Cardiac muscle cell (in vitro differentiated cells and primary cell): ENCODE results near the gene ZNF211. TPM values are rescaled to one million over a fixed set of nuclear protein-coding genes. Genes with fewer than 3 reads are reported as not detected.

Experiments used
- DNase-seq, 2 donors: peaks; one replicate each; pipeline versions ENCODE4 v3.0.0 to v3.0.0-alpha.2; 2010 to 2017; ENCODE audit warnings: low read depth in 1 of 2, low spot score in 1 of 2
- H3K27ac ChIP-seq: fragments of 200-600 bp; sonication (generic); 2 replicates; pipeline ENCODE4 v1.5.1; 2016
- H3K27me3 ChIP-seq: fragments of 200-600 bp; sonication (generic); 2 replicates; pipeline ENCODE4 v1.6.0; 2016; ENCODE audit warnings: control low read depth
- H3K36me3 ChIP-seq: fragments of 200-600 bp; sonication (generic); 2 replicates; pipeline ENCODE4 v1.5.1; 2016; ENCODE audit warnings: control low read depth
- H3K4me1 ChIP-seq: fragments of 200-600 bp; sonication (generic); 2 replicates; pipeline ENCODE4 v1.8.1; 2017; ENCODE audit warnings: low read depth, mild to moderate bottlenecking, mixed run types
- H3K4me3 ChIP-seq: fragments of 200-600 bp; sonication (generic); 2 replicates; pipeline ENCODE4 v1.5.1; 2016; ENCODE audit warnings: mild to moderate bottlenecking
- H3K9me3 ChIP-seq: fragments of 200-600 bp; sonication (generic); 2 replicates; pipeline ENCODE4 v1.5.1; 2017; ENCODE audit warnings: low read depth, mild to moderate bottlenecking, control low read depth
- polyA plus RNA-seq: library from polyadenylated mRNA; unstranded; fragments of >200 nt; fragmentation: Nextera tagmentation; extraction: Ambion mirVana; gene quantifications from 2 replicates; pipeline ENCODE4 v1.2.1, GENCODE V29; 2016
- total RNA-seq: library from RNA; depleted of rRNA; stranded (reverse); fragments of >200 nt; gene quantifications from 2 replicates; pipeline ENCODE4 v1.2.3, GENCODE V29; 2016
- TF ChIP-seq, protein P1 (sequence below): IDR thresholded peaks from 2 replicates; pipeline ENCODE4 v1.5.1; 2012; ENCODE audit warnings: low read depth, mild to moderate bottlenecking, low read length

ZNF211 gene
- total and polyA plus RNA-seq, 2 experiments from 2014 or later: 22.6 to 30.0 TPM

DNA sequence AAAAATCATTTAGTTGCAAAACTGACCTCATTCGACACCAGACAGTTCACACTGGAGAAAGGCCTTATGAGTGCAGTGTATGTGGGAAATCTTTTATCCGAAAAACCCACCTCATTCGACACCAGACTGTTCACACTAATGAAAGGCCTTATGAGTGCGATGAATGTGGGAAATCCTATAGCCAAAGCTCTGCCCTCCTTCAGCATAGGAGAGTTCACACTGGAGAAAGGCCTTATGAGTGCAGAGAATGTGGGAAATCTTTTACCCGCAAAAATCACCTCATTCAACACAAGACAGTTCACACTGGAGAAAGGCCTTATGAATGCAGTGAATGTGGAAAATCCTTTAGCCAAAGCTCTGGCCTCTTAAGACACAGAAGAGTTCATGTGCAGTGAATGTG is 26.0 kb upstream of the ZNF211 start:
- H3K4me3 ChIP-seq: no peak overlapping the region
- no peaks in the 10 kb centered on the region for H3K36me3 ChIP-seq
- H3K27ac ChIP-seq: no peak overlapping the region
- TF ChIP-seq, protein P1, sequence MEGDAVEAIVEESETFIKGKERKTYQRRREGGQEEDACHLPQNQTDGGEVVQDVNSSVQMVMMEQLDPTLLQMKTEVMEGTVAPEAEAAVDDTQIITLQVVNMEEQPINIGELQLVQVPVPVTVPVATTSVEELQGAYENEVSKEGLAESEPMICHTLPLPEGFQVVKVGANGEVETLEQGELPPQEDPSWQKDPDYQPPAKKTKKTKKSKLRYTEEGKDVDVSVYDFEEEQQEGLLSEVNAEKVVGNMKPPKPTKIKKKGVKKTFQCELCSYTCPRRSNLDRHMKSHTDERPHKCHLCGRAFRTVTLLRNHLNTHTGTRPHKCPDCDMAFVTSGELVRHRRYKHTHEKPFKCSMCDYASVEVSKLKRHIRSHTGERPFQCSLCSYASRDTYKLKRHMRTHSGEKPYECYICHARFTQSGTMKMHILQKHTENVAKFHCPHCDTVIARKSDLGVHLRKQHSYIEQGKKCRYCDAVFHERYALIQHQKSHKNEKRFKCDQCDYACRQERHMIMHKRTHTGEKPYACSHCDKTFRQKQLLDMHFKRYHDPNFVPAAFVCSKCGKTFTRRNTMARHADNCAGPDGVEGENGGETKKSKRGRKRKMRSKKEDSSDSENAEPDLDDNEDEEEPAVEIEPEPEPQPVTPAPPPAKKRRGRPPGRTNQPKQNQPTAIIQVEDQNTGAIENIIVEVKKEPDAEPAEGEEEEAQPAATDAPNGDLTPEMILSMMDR: no peak
- H3K27me3 ChIP-seq: no peaks in the 10 kb centered on the region
- no peak for DNase-seq
- no peaks in the 10 kb centered on the region for H3K9me3 ChIP-seq
- peaks cover 14% of the 10 kb centered on the region for H3K4me1 ChIP-seq

DNA sequence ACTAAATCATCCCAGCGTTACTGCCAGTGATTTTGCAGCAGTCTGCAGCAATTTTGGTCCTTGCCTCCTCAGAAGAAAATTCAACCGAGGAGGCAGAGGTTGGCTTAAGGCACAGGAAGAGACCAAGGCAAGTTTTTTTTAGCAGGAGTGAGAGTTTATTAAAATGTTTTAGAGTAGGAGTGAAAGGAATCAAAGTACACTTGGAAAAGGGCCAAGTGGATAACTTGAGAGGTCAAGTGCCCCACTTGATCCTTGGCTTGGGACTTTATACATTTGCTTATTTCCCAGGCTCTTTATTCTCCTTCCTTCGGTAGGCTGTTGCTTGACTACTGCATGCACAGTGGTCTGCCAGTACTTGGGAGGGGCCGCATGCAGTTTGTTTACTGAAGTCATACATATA is 21.9 kb upstream of the ZNF211 start:
- Histone ChIP-seq H3K9me3 (peaks cover 3% of the 10 kb centered on the region), H3K4me3 (no peak overlapping the region), H3K4me1 (peaks cover 22% of the 10 kb centered on the region), H3K36me3 (peaks cover 3% of the 10 kb centered on the region), H3K27ac (peak overlapping the region; percentile 90), H3K27me3 (no peaks in the 10 kb centered on the region)
- DNase-seq: peak in 1 of 2 donors; percentile 74
- TF ChIP-seq, protein P1: no peak

DNA sequence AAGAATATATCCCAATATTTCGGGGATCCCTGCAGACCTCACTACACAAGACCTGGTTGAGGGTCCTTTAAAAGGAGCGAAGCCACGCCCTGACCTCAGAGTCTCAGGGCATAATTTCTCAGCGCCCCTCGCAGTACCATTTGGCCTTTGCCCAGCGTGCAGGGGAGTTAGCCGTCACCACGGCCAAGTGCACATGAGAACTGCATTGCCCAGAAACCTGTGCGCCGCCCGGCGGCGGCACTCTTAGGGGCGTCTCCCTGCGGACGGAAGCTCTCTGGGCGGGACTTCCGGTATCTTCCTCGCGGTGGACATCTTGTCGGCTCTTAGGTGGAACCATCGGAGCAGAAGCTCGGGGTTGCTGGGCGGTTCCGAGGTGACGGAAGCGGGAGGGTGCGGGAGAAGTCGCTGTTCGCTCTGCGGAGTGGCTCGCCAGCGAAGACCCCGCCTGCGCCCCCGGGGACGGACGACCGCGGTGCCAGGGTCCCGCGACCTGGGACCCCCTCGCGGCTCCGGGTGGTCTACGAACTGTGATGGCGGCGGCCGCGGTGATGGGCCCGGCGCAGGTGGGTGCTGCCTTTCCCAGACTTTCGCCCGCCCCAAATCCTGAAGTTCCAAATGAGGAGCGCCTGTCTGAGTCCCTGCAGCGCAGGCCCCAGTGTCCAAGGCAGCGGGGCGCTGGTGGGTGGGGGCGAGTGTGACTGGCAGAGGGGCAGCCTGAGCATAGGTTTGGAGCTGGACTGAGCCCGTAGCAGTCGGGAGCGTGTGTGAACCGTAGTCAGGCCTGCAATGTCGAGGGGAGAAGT is 18.8 kb upstream of the ZNF211 start, which contains the start of gene ZNF134:
Gene ZNF134, plus strand, starts transcription at position 302 of the 803 bp plus-strand sequence. CDS start 5,227 bp downstream, outside the sequence.
- peak within 1 kb of the TSS; percentile 95 for H3K4me3 ChIP-seq
- peak; percentile 92 to 95 for DNase-seq
- no peaks in the 10 kb centered on the region for H3K27me3 ChIP-seq
- TF ChIP-seq, protein P1: peak; percentile 35
- H3K9me3 ChIP-seq: peaks cover 3% of the 10 kb centered on the region
- peak within 1 kb of the TSS; percentile 81 for H3K27ac ChIP-seq
- peaks cover 16% of the 10 kb centered on the region for H3K36me3 ChIP-seq
- peaks cover 22% of the 10 kb centered on the region for H3K4me1 ChIP-seq

DNA sequence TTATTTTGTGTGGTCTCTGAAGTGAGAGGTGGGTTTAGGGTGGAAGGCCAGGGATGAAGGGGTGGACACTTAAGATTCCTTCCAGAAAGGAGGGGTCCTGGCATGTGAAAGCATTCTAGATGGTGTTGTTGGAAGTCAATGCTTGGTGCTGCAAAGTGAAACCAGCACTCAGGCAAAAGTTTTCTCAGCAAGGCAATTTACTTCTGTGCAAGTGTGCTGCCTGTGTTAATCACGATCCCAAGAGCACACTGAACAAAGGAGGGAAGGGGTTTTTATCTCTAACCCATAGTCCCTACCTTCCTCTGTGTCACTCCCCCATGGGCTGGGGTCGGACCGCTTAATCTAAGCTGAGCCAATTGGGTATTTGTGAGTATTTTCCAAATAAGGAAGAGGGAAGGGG is 17.6 kb upstream of the ZNF211 start:
- Histone ChIP-seq H3K4me3 (peak overlapping the region; percentile 95), H3K27me3 (no peaks in the 10 kb centered on the region), H3K36me3 (peaks cover 28% of the 10 kb centered on the region), H3K9me3 (peaks cover 3% of the 10 kb centered on the region), H3K4me1 (peaks cover 22% of the 10 kb centered on the region), H3K27ac (no peak overlapping the region)
- TF ChIP-seq, protein P1: no peak
- DNase-seq: no peak

DNA sequence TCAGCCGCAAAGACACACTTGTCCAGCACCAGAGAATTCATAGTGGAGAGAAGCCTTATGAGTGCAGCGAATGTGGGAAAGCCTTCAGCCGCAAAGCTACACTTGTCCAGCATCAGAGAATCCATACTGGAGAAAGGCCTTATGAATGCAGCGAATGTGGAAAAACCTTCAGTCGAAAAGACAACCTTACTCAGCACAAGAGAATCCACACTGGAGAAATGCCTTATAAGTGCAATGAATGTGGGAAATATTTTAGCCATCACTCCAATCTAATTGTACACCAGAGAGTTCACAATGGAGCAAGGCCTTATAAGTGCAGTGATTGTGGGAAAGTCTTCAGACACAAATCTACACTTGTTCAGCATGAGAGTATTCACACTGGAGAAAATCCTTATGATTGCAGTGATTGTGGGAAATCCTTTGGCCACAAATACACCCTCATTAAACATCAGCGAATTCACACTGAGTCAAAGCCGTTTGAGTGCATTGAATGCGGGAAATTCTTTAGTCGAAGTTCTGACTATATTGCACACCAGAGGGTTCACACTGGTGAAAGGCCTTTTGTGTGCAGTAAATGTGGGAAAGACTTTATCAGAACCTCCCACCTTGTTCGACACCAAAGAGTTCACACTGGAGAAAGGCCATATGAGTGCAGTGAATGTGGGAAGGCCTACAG is 12.2 kb upstream of the ZNF211 start:
- H3K4me3 ChIP-seq: no peak overlapping the region
- no peaks in the 10 kb centered on the region for H3K4me1 ChIP-seq
- peak in 1 of 2 donors; percentile 18 for DNase-seq
- TF ChIP-seq, protein P1: no peak
- peaks cover 49% of the 10 kb centered on the region for H3K36me3 ChIP-seq
- H3K27me3 ChIP-seq: no peaks in the 10 kb centered on the region
- H3K9me3 ChIP-seq: peaks cover 21% of the 10 kb centered on the region
- H3K27ac ChIP-seq: no peak overlapping the region
